SIG-M5 (cell line): ENCODE results near the gene MSI2.

Source experiments
- DNase-seq: peaks from one replicate; lab custom pipeline; 2025; lab: John Stamatoyannopoulos, UW

Gene MSI2

GRCh38 chr17:57343717-57344116, 87.4 kb downstream of the MSI2 start:
- DNase-seq: no peak

GRCh38 chr17:57344261-57344660, 87.9 kb downstream of the MSI2 start:
- DNase-seq: no peak

GRCh38 chr17:57349541-57350247, 93.4 kb downstream of the MSI2 start:
- no peak for DNase-seq

GRCh38 chr17:57350266-57350665, 93.9 kb downstream of the MSI2 start:
- DNase-seq: no peak

GRCh38 chr17:57352665-57353175, 96.4 kb downstream of the MSI2 start:
- DNase-seq: no peak

- DNase-seq: no peak
Observed at GRCh38 chr17:57354673-57355072, 98.3 kb downstream of the MSI2 start.

GRCh38 chr17:57355090-57355859, 99.0 kb downstream of the MSI2 start:
- no peak for DNase-seq

GRCh38 chr17:57356153-57356718, 99.9 kb downstream of the MSI2 start:
- no peak for DNase-seq

- DNase-seq: no peak
Observed at GRCh38 chr17:57356719-57357391, 100.5 kb downstream of the MSI2 start.

GRCh38 chr17:57357392-57357784, 101.1 kb downstream of the MSI2 start:
- no peak for DNase-seq

GRCh38 chr17:57357830-57358430, 101.6 kb downstream of the MSI2 start:
- DNase-seq: no peak

- no peak for DNase-seq
Observed at GRCh38 chr17:57360266-57360665, 103.9 kb downstream of the MSI2 start.

- DNase-seq: no peak
Observed at GRCh38 chr17:57362797-57363556, 106.7 kb downstream of the MSI2 start.

- DNase-seq: no peak
Observed at GRCh38 chr17:57363580-57363979, 107.3 kb downstream of the MSI2 start.

GRCh38 chr17:57363998-57364643, 107.8 kb downstream of the MSI2 start:
- DNase-seq: no peak

GRCh38 chr17:57365420-57365819, 109.1 kb downstream of the MSI2 start:
- no peak for DNase-seq

- DNase-seq: no peak
Observed at GRCh38 chr17:57366177-57366557, 109.8 kb downstream of the MSI2 start.

- DNase-seq: no peak
Observed at GRCh38 chr17:57366558-57367351, 110.4 kb downstream of the MSI2 start.

GRCh38 chr17:57368637-57369336, 112.5 kb downstream of the MSI2 start:
- DNase-seq: no peak
